Stimulated activated CD4-positive, alpha-beta T cell treated with anti-CD3 and anti-CD28 coated beads, Interleukin-2, amount 100 ng/mL, for 4 hours (primary cell): ENCODE measurements around the gene OTX2.

Experiments
- DNase-seq: peaks from one replicate; pipeline ENCODE4 v3.0.0-alpha.2; 2020; ENCODE audit warnings: low read depth

Gene OTX2

GRCh38 chr14:56812364-56813141, 2.3 kb upstream of the OTX2 start:
- no peak for DNase-seq

GRCh38 chr14:56811593-56812363, 1.5 kb upstream of the OTX2 start:
- DNase-seq = no peak

GRCh38 chr14:56810836-56811592, 735 bp upstream of the OTX2 start:
- DNase-seq = no peak

- DNase-seq = no peak
These were observed 771 bp downstream of the OTX2 start for GRCh38 chr14:56809270-56810146.

GRCh38 chr14:56808383-56809269, 1.7 kb downstream of the OTX2 start:
- no peak for DNase-seq

- DNase-seq = no peak
These were observed 2.2 kb downstream of the OTX2 start for GRCh38 chr14:56808110-56808382.

GRCh38 chr14:56807386-56808109, 2.7 kb downstream of the OTX2 start:
- DNase-seq = no peak

GRCh38 chr14:56806760-56807159, 3.5 kb downstream of the OTX2 start:
- no peak for DNase-seq

- DNase-seq = no peak
These were observed 4.1 kb downstream of the OTX2 start for GRCh38 chr14:56805992-56806727.

GRCh38 chr14:56805201-56805991, 4.9 kb downstream of the OTX2 start:
- no peak for DNase-seq

- DNase-seq = no peak
These were observed 6.3 kb downstream of the OTX2 start for GRCh38 chr14:56803816-56804535.

- no peak for DNase-seq
These were observed 8.4 kb downstream of the OTX2 start for GRCh38 chr14:56801920-56802319.

- no peak for DNase-seq
These were observed 11.0 kb downstream of the OTX2 start for GRCh38 chr14:56799343-56799645.

- DNase-seq = no peak
These were observed 11.6 kb downstream of the OTX2 start for GRCh38 chr14:56798447-56799342.

- no peak for DNase-seq
These were observed 12.5 kb downstream of the OTX2 start for GRCh38 chr14:56797569-56798446.

GRCh38 chr14:56797003-56797568, 13.2 kb downstream of the OTX2 start:
- no peak for DNase-seq
